A549 (cell line): Measurements from ENCODE around the gene ZNF682. TPM values are rescaled to one million over a fixed set of nuclear protein-coding genes. Genes with fewer than 3 reads are reported as not detected.

Source experiments
- polyA plus RNA-seq, 4 experiments: library from polyadenylated mRNA; depleted of rRNA in 3 of 4; stranded (reverse); fragments of >200 nt; fragmentation: RNase III in 1 of 4; extraction: RNeasy Plus Mini Kit Qiagen cat#74134 plus additional on column Dnase treatment in 1 of 4; gene quantifications; 2 replicates in 3 of 4; 3 replicates in 1 of 4; pipeline ENCODE4 v1.2.3, GENCODE V29; 2011 to 2017
- small RNA-seq, 6 experiments: library from RNA; depleted of rRNA; stranded (forward); fragments of <200 nt; gene quantifications; one replicate each; pipeline ENCODE3, GENCODE V24; 2012

The ZNF682 gene
- polyA plus RNA-seq, 2 of the 4 experiments (the other 2 are of a cell fraction): not detected

Small RNA genes lying within 50 kb of the gene (small RNA-seq; reads per million reads assigned to genes)
- gene AC006539.3: 0 reads per million in 6 experiments

Other genes with a start within 250 kb of the ZNF682 start
- gene ZNF506, start 217.8 kb downstream of the ZNF682 start, polyA plus RNA-seq (2011; rRNA removed): 0.37 and 0.53 TPM in 2 replicates
- gene ZNF506, start 217.8 kb downstream of the ZNF682 start, polyA plus RNA-seq (2017; fragmentation: RNase III; extraction: RNeasy Plus Mini Kit Qiagen cat#74134 plus additional on column Dnase treatment): 0.10 to 0.33 TPM (median 0.32 TPM) in 3 replicates
- gene ZNF253, start 173.6 kb downstream of the ZNF682 start, polyA plus RNA-seq (2011; rRNA removed): not detected in 2 replicates
- gene ZNF253, start 173.6 kb downstream of the ZNF682 start, polyA plus RNA-seq (2017; fragmentation: RNase III; extraction: RNeasy Plus Mini Kit Qiagen cat#74134 plus additional on column Dnase treatment): not detected in 3 replicates
- gene ZNF93, start 138.6 kb downstream of the ZNF682 start, polyA plus RNA-seq (2011; rRNA removed): not detected in 2 replicates
- gene ZNF93, start 138.6 kb downstream of the ZNF682 start, polyA plus RNA-seq (2017; fragmentation: RNase III; extraction: RNeasy Plus Mini Kit Qiagen cat#74134 plus additional on column Dnase treatment): not detected in 3 replicates
- gene ZNF90, start 38.5 kb upstream of the ZNF682 start, polyA plus RNA-seq (2011; rRNA removed): not detected in 2 replicates
- not detected in 3 replicates for gene ZNF90, start 38.5 kb upstream of the ZNF682 start, polyA plus RNA-seq (2017; fragmentation: RNase III; extraction: RNeasy Plus Mini Kit Qiagen cat#74134 plus additional on column Dnase treatment)
- 0.04 TPM in 1 of 2 replicates, not detected in the other for gene ZNF486, start 127.7 kb upstream of the ZNF682 start, polyA plus RNA-seq (2011; rRNA removed)
- not detected in 3 replicates for gene ZNF486, start 127.7 kb upstream of the ZNF682 start, polyA plus RNA-seq (2017; fragmentation: RNase III; extraction: RNeasy Plus Mini Kit Qiagen cat#74134 plus additional on column Dnase treatment)